ENCODE measurements around the gene SLC22A5.

Gene SLC22A5

GRCh38 chr5:132417889-132418485 is 48.5 kb downstream of the SLC22A5 start:
- no peak for DNase-seq
- TF ChIP-seq POLR2A (IDR thresholded peaks at IDR 0.05; ENCODE audit: low read length) (no peak), GATA1 (IDR thresholded peaks at IDR 0.05; ENCODE audit: low read depth, low read length) (no peak)

- no peak for TF ChIP-seq GATA1 (IDR thresholded peaks at IDR 0.05; ENCODE audit: low read depth, low read length)
- no peak for TF ChIP-seq POLR2A (IDR thresholded peaks at IDR 0.05; ENCODE audit: low read length)
- no peak for DNase-seq
Measured at GRCh38 chr5:132418881-132419280, 49.4 kb downstream of the SLC22A5 start.

GRCh38 chr5:132419502-132420468 is 50.3 kb downstream of the SLC22A5 start:
- DNase-seq = peak; percentile 89 to 92
- TF ChIP-seq POLR2A (IDR thresholded peaks at IDR 0.05; ENCODE audit: low read length) (no peak), GATA1 (IDR thresholded peaks at IDR 0.05; ENCODE audit: low read depth, low read length) (no peak)

GRCh38 chr5:132420706-132421272 is 51.3 kb downstream of the SLC22A5 start:
- TF ChIP-seq POLR2A (IDR thresholded peaks at IDR 0.05; ENCODE audit: low read length) = no peak
- TF ChIP-seq GATA1 (IDR thresholded peaks at IDR 0.05; ENCODE audit: low read depth, low read length) = no peak
- peak; percentile 33 to 46 for DNase-seq

- DNase-seq = no peak
- no peak for TF ChIP-seq POLR2A (IDR thresholded peaks at IDR 0.05; ENCODE audit: low read length)
- TF ChIP-seq GATA1 (IDR thresholded peaks at IDR 0.05; ENCODE audit: low read depth, low read length) = no peak
Measured at GRCh38 chr5:132421462-132421861, 52.0 kb downstream of the SLC22A5 start.

GRCh38 chr5:132422720-132423437 is 53.4 kb downstream of the SLC22A5 start:
- DNase-seq = peak; percentile 98 to 99
- peak; percentile 44 for TF ChIP-seq GATA1 (IDR thresholded peaks at IDR 0.05; ENCODE audit: low read depth, low read length)
- peak; percentile 63 for TF ChIP-seq POLR2A (IDR thresholded peaks at IDR 0.05; ENCODE audit: low read length)

GRCh38 chr5:132423438-132423898 is 54.0 kb downstream of the SLC22A5 start:
- DNase-seq = peak in 1 of 2 experiments; percentile 53
- TF ChIP-seq POLR2A (IDR thresholded peaks at IDR 0.05; ENCODE audit: low read length) (no peak), GATA1 (IDR thresholded peaks at IDR 0.05; ENCODE audit: low read depth, low read length) (no peak)

- peak; percentile 41 to 52 for DNase-seq
- TF ChIP-seq GATA1 (IDR thresholded peaks at IDR 0.05; ENCODE audit: low read depth, low read length) = no peak
- no peak for TF ChIP-seq POLR2A (IDR thresholded peaks at IDR 0.05; ENCODE audit: low read length)
Measured at GRCh38 chr5:132424167-132424880, 54.8 kb downstream of the SLC22A5 start.

- DNase-seq = peak; percentile 78 to 88
- TF ChIP-seq GATA1 (IDR thresholded peaks at IDR 0.05; ENCODE audit: low read depth, low read length) (no peak), POLR2A (IDR thresholded peaks at IDR 0.05; ENCODE audit: low read length) (no peak)
Measured at GRCh38 chr5:132425009-132425937, 55.8 kb downstream of the SLC22A5 start.

- no peak for TF ChIP-seq GATA1 (IDR thresholded peaks at IDR 0.05; ENCODE audit: low read depth, low read length)
- no peak for TF ChIP-seq POLR2A (IDR thresholded peaks at IDR 0.05; ENCODE audit: low read length)
- DNase-seq = no peak
Measured at GRCh38 chr5:132425975-132426524, 56.5 kb downstream of the SLC22A5 start.

GRCh38 chr5:132426525-132427138 is 57.1 kb downstream of the SLC22A5 start:
- TF ChIP-seq GATA1 (IDR thresholded peaks at IDR 0.05; ENCODE audit: low read depth, low read length) = no peak
- no peak for TF ChIP-seq POLR2A (IDR thresholded peaks at IDR 0.05; ENCODE audit: low read length)
- peak; percentile 92 for DNase-seq

All from erythroblast (primary cell).